Sigmoid colon (tissue), 7 donors: Measurements from ENCODE around the gene FAXDC2. TPM values are rescaled to one million over a fixed set of nuclear protein-coding genes. Genes with fewer than 3 reads are reported as not detected.
A peak's percentile ranks its signal among the peaks of the same experiment; 100 is the strongest.

Experiments used
- DNase-seq: peaks from one replicate; pipeline ENCODE4 v3.0.0-alpha.2; 2019
- H3K27ac ChIP-seq, 4 donors: fragments of 200-600 bp; sonication (generic); one replicate each; pipeline ENCODE4 v1.5.1; 2016 to 2019; ENCODE audit warnings: mild to moderate bottlenecking in 1 of 4
- H3K27me3 ChIP-seq, 3 donors: fragments of 200-600 bp; sonication (generic); one replicate each; pipeline ENCODE4 v1.5.1; 2019; ENCODE audit warnings: mild to moderate bottlenecking in 1 of 3
- H3K36me3 ChIP-seq, 4 donors: fragments of 200-600 bp; sonication (generic); one replicate each; pipeline ENCODE4 v1.5.1; 2016 to 2019
- H3K4me1 ChIP-seq, 4 donors: fragments of 200-600 bp; sonication (generic); one replicate each; pipeline ENCODE4 v1.5.1; 2017 to 2019
- H3K4me3 ChIP-seq, 4 donors: fragments of 200-600 bp; sonication (generic); one replicate each; pipeline ENCODE4 v1.5.1; 2017 to 2019; ENCODE audit warnings: mild to moderate bottlenecking in 2 of 4, moderate library complexity in 1 of 4
- H3K9me3 ChIP-seq, 4 donors: fragments of 200-600 bp in 3 of 4; sonication (generic) in 3 of 4; one replicate each; pipeline versions ENCODE4 v1.5.1 to v1.6.1; 2013 to 2019
- CTCF ChIP-seq, 4 experiments: fragments of 450-650 bp in 3 of 4; fragments of 200-600 bp in 1 of 4; IDR thresholded peaks; one replicate each; pipeline ENCODE4 v1.5.1; 2016 to 2019; ENCODE audit warnings: antibody characterized with exemption in 4 of 4, mild to moderate bottlenecking in 3 of 4, moderate library complexity in 2 of 4
- EP300 ChIP-seq, 4 donors: sonication (generic); formaldehyde crosslinking; IDR thresholded peaks; one replicate each; pipeline ENCODE4 v1.6.1; 2017; ENCODE audit warnings: antibody characterized with exemption in 4 of 4
- POLR2A ChIP-seq, 2 donors: fragments of 450-650 bp; IDR thresholded peaks; one replicate each; pipeline ENCODE4 v1.6.1; 2016; ENCODE audit warnings: antibody characterized with exemption in 2 of 2, mild to moderate bottlenecking in 2 of 2, moderate library complexity in 2 of 2
- POLR2AphosphoS5 ChIP-seq, 4 donors: sonication (generic); formaldehyde crosslinking; IDR thresholded peaks; one replicate each; pipeline ENCODE4 v1.6.1; 2017; ENCODE audit warnings: antibody characterized with exemption in 4 of 4
- WGBS, 2 donors: extraction: QIAGEN DNeasy Blood & Tissue Kit; methylation state at CpG; one replicate each; pipeline ENCODE4 v1.1.7; 2013; 5-methylcytosine and 5-hydroxymethylcytosine counted together
- intact Hi-C: fragments of 100-400 bp; cut with DNase I; formaldehyde crosslinking; loops from one replicate; pipeline ENCODE4 v1.15.1; 2023
- polyA plus RNA-seq, 3 donors: library from polyadenylated mRNA; stranded (reverse); fragments of 200-250 nt; gene quantifications; one replicate each; pipeline ENCODE4 v1.2.3, GENCODE V29; 2013
- total RNA-seq, 4 donors: library from RNA; depleted of rRNA; stranded (reverse); fragments of >200 nt; gene quantifications; one replicate each; pipeline ENCODE4 v1.1.0, GENCODE V29; 2016
- donor health status: healthy with polysubstance abuse.
- donor health status: Bipolar disorder and iron deficiency.
- donor health status: healthy.

Gene FAXDC2
- total and polyA plus RNA-seq, 7 donors: 13.3 to 118 (median 67.3) TPM

DNA sequence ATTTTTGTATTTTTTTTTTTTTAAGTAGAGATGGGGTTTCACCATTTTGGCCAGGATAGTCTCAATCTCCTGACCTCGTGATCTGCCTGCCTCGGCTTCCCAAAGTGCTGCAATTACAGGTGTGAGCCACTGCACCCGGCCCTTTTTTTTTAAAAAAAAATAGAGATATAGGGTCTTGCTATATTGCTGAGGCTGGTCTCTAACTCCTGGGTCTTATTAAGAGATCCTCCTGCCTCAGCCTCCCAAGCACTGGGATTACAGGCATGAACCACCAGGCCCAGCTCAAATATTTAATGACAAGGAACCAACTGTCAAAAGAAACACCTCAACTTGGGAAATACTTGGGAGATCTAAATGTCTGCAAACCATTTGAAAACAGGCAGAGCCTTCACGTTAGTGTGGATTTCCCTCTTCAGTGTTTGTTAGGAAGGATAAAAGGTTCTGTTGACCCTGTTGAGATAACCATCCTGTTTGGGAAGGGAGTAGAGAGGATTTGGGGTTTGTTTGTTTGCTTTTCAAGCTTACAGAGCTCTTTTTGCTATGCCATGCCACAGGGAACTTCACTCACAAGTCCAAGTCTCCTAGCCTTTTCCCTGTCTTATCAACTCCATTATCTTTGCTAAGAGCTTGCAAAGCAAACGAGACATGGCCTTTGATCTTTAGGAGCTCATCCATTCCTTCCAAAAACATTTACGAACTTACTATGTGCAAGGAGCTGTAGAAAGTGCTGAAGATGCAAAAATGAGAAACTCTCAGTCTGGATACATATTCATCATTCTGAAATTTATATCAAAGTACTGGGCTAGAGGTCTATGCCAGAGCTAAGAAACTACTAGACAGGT is 7.5 kb downstream of the FAXDC2 start:
- 65 to 82% methylated on average over 6 of the region's 6 CpGs for WGBS, 2 donors
- Histone ChIP-seq H3K27ac (peak overlapping the region in 2 of 4 donors; percentile 21 to 30), H3K9me3 (no peaks in the 10 kb centered on the region), H3K27me3 (no peaks in the 10 kb centered on the region), H3K36me3 (peaks cover 0 to 13% (median 0%) of the 10 kb centered on the region in 4 donors), H3K4me3 (no peak overlapping the region), H3K4me1 (peaks cover 0 to 52% (median 48%) of the 10 kb centered on the region in 4 donors)
- intact Hi-C loops: no loop called here
- TF ChIP-seq POLR2A (IDR thresholded peaks at IDR 0.05): no peak
- no peak for TF ChIP-seq EP300 (IDR thresholded peaks at IDR 0.05)
- no peak for TF ChIP-seq CTCF (IDR thresholded peaks at IDR 0.05)
- TF ChIP-seq POLR2AphosphoS5 (IDR thresholded peaks at IDR 0.05): no peak
- no peak for DNase-seq

DNA sequence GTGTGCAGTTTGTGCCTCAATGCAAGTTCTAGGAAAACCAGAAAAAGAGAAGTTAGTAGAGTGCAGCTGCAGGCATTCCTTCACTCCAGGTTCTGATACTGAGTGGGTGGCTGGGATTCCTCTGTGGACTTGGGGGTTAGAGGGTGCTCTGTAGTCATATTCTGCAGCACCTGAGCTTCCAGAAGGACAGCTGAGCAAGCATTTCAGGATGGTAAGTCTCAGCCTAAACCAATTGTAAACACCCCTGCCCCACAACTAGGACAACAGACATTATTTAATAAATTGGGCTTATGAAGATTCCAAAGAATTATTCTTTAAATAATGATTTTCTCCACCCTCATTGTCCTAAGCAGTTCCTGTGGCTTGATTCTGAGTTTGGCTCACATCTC is 9.1 kb downstream of the FAXDC2 start:
- Histone ChIP-seq H3K27me3 (no peaks in the 10 kb centered on the region), H3K9me3 (no peaks in the 10 kb centered on the region), H3K36me3 (peaks cover 0 to 27% (median 0%) of the 10 kb centered on the region in 4 donors), H3K4me1 (peaks cover 0 to 52% (median 40%) of the 10 kb centered on the region in 4 donors), H3K4me3 (no peak overlapping the region), H3K27ac (peak overlapping the region in 2 of 4 donors; percentile 20 to 42)
- intact Hi-C loops: no loop called here
- DNase-seq: no peak
- TF ChIP-seq CTCF (IDR thresholded peaks at IDR 0.05): no peak
- TF ChIP-seq POLR2A (IDR thresholded peaks at IDR 0.05): no peak
- TF ChIP-seq POLR2AphosphoS5 (IDR thresholded peaks at IDR 0.05): no peak

DNA sequence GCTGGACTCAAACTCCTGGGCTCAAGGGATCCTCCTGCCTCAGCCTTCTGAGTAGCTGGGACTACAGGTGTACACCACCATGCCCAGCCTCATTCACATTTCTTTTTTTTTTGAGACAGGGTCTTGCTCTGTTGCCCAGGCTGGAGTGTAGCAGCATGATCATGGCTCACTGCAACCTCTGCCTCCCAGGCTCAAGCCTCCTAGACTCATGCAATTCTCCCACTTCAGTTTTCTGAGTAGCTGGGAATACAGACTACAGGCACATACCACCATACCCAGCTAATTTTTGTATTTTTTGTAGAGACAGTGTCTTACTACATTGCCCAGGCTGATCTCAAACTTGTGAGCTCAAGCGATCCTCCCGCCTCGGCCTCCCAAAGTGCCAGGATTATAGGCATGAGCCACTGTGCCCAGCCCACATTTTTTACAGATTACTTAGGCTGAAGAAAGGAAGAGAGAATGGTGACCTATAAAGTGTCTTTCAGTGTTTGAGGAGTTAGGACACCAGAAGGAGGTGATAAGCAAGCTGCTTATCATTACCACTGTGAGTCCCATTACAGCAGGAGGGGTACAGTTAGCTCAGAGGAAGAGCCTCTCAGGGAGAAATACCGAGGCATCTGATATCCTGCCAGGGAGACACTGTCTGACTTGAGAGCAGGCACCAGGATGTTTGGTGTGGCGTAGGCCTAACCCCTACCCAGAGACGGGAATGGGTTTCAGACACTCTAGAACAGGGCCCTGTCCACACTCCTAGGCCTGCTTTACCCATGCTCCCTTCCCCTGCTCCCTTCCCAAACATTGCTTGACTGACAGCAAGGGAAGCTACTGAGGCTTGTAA is 9.7 kb downstream of the FAXDC2 start:
- Histone ChIP-seq H3K4me3 (no peak overlapping the region), H3K4me1 (peaks cover 0 to 51% (median 40%) of the 10 kb centered on the region in 4 donors), H3K27ac (peak overlapping the region in 2 of 4 donors; percentile 20 to 42), H3K27me3 (no peaks in the 10 kb centered on the region), H3K36me3 (peaks cover 0 to 27% (median 0%) of the 10 kb centered on the region in 4 donors), H3K9me3 (no peaks in the 10 kb centered on the region)
- TF ChIP-seq CTCF (IDR thresholded peaks at IDR 0.05): no peak
- no peak for TF ChIP-seq POLR2AphosphoS5 (IDR thresholded peaks at IDR 0.05)
- TF ChIP-seq EP300 (IDR thresholded peaks at IDR 0.05): no peak
- WGBS, 2 donors: 79 to 85% methylated on average over 6 of the region's 6 CpGs
- peak; percentile 20 for DNase-seq
- intact Hi-C loops: no loop called here

- peak; percentile 13 for DNase-seq
- Histone ChIP-seq H3K9me3 (no peaks in the 10 kb centered on the region), H3K36me3 (peaks cover 0 to 22% (median 0%) of the 10 kb centered on the region in 4 donors), H3K4me3 (no peak overlapping the region), H3K27ac (peak overlapping the region in 3 of 4 donors; percentile 82 to 88 (median 85)), H3K27me3 (no peaks in the 10 kb centered on the region), H3K4me1 (peaks cover 0 to 39% (median 37%) of the 10 kb centered on the region in 4 donors)
- TF ChIP-seq POLR2AphosphoS5 (IDR thresholded peaks at IDR 0.05) (no peak), EP300 (IDR thresholded peaks at IDR 0.05) (no peak), CTCF (IDR thresholded peaks at IDR 0.05) (no peak), POLR2A (IDR thresholded peaks at IDR 0.05) (no peak)
- intact Hi-C loops: no loop called here
- 46 to 81% methylated on average over 6 of the region's 6 CpGs for WGBS, 2 donors
Observed at GRCh38 chr5:154837009-154837901, 13.1 kb downstream of the FAXDC2 start.
